Transverse colon (tissue), 4 donors: ENCODE results near the gene SPIN3. TPM values are rescaled to one million over a fixed set of nuclear protein-coding genes. Genes with fewer than 3 reads are reported as not detected.
"Not testable (repeated sequence)": the region's sequence is repeated elsewhere in the genome, so short reads cannot be mapped to it uniquely, and the experiment has no call there.

ENCODE experiments used
- DNase-seq: peaks from one replicate; pipeline ENCODE4 v3.0.0-alpha.2; 2019
- H3K27ac ChIP-seq, 4 donors: fragments of 200-600 bp; sonication (generic); 2 replicates each; pipeline ENCODE4 v1.5.1; 2016 to 2018; ENCODE audit warnings: inconsistent platforms in 4 of 4
- H3K27me3 ChIP-seq: fragments of 200-600 bp; sonication (generic); 2 replicates; pipeline ENCODE4 v1.5.1; 2017; ENCODE audit warnings: inconsistent platforms
- H3K36me3 ChIP-seq, 4 donors: fragments of 200-600 bp; sonication (generic); 2 replicates each; pipeline ENCODE4 v1.5.1; 2017 to 2019; ENCODE audit warnings: inconsistent platforms in 4 of 4
- H3K4me1 ChIP-seq, 4 donors: fragments of 200-600 bp; sonication (generic); 2 replicates each; pipeline ENCODE4 v1.5.1; 2017 to 2020; ENCODE audit warnings: inconsistent platforms in 4 of 4
- H3K4me3 ChIP-seq, 4 donors: fragments of 200-600 bp; sonication (generic); 1 replicate in 1 of 4; 2 replicates in 3 of 4; pipeline versions ENCODE4 v1.5.1 to v1.6.1; 2017 to 2019; ENCODE audit warnings: inconsistent platforms in 4 of 4
- H3K9me3 ChIP-seq, 2 donors: fragments of 200-600 bp; sonication (generic); 2 replicates each; pipeline ENCODE4 v1.5.1; 2017 to 2019; ENCODE audit warnings: inconsistent platforms in 2 of 2
- EP300 ChIP-seq: sonication (generic); formaldehyde crosslinking; IDR thresholded peaks from one replicate; pipeline ENCODE4 v1.6.1; 2017; ENCODE audit warnings: antibody characterized with exemption, low read depth
- POLR2A ChIP-seq: fragments of 450-650 bp; IDR thresholded peaks from one replicate; pipeline ENCODE4 v1.6.1; 2016; ENCODE audit warnings: antibody characterized with exemption, mild to moderate bottlenecking, moderate library complexity
- POLR2AphosphoS5 ChIP-seq, 3 donors: sonication (generic); formaldehyde crosslinking; IDR thresholded peaks; one replicate each; pipeline ENCODE4 v1.6.1; 2016; ENCODE audit warnings: antibody characterized with exemption in 3 of 3
- WGBS, 2 donors: methylation state at CpG; one replicate each; pipeline ENCODE4 v1.1.5; 2018; ENCODE audit warnings: low coverage in 1 of 2; 5-methylcytosine and 5-hydroxymethylcytosine counted together
- in situ Hi-C, 4 donors: fragments of 200-750 bp; cut with MboI; loops; one replicate each; pipeline versions ENCODE4 v1.15.0 to v1.15.1; 2017; ENCODE audit warnings: low sequenced_read_pairs in 3 of 4, low pct_ligation_motif_present in 1 of 4, low pct_unique_long_range_greater_than_20kb in 1 of 4
- intact Hi-C: fragments of 100-400 bp; cut with DNase I; formaldehyde crosslinking; loops from one replicate; pipeline ENCODE4 v1.15.1; 2023; ENCODE audit warnings: low total_unique reads
- total RNA-seq, 4 donors: library from RNA; depleted of rRNA; stranded (reverse); fragments of >200 nt; gene quantifications; one replicate each; pipeline ENCODE4 v1.1.0, GENCODE V29; 2016
- TF ChIP-seq, protein P1 (sequence below), 5 experiments: fragments of 200-600 bp in 3 of 5; fragments of 450-650 bp in 2 of 5; sonication (generic) in 3 of 5; IDR thresholded peaks; 1 replicate in 2 of 5; 2 replicates in 3 of 5; pipeline ENCODE4 v1.5.1; 2016 to 2017; ENCODE audit warnings: antibody characterized with exemption in 5 of 5, inconsistent platforms in 3 of 5, mild to moderate bottlenecking in 2 of 5, moderate library complexity in 1 of 5

Gene SPIN3
- total RNA-seq, 4 donors from 2014 or later = 3.8 to 12.7 (median 10.3) TPM

GRCh38 chrX:56969559-56969958 is 25.8 kb downstream of the SPIN3 start:
- H3K4me1 ChIP-seq = no peaks in the 10 kb centered on the region
- no peaks in the 10 kb centered on the region for H3K36me3 ChIP-seq
- in situ Hi-C loops = no loop called here
- intact Hi-C loops = no loop called here
- no peak overlapping the region for H3K27ac ChIP-seq
- DNase-seq = no peak
- TF ChIP-seq EP300 (no peak), POLR2A (no peak), POLR2AphosphoS5 (IDR thresholded peaks at IDR 0.05) (no peak)
- TF ChIP-seq, protein P1, sequence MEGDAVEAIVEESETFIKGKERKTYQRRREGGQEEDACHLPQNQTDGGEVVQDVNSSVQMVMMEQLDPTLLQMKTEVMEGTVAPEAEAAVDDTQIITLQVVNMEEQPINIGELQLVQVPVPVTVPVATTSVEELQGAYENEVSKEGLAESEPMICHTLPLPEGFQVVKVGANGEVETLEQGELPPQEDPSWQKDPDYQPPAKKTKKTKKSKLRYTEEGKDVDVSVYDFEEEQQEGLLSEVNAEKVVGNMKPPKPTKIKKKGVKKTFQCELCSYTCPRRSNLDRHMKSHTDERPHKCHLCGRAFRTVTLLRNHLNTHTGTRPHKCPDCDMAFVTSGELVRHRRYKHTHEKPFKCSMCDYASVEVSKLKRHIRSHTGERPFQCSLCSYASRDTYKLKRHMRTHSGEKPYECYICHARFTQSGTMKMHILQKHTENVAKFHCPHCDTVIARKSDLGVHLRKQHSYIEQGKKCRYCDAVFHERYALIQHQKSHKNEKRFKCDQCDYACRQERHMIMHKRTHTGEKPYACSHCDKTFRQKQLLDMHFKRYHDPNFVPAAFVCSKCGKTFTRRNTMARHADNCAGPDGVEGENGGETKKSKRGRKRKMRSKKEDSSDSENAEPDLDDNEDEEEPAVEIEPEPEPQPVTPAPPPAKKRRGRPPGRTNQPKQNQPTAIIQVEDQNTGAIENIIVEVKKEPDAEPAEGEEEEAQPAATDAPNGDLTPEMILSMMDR (IDR thresholded peaks at IDR 0.05) = no peak
- H3K27me3 ChIP-seq = no peaks in the 10 kb centered on the region
- no peaks in the 10 kb centered on the region for H3K9me3 ChIP-seq
- H3K4me3 ChIP-seq = no peak overlapping the region

GRCh38 chrX:56968980-56969379 is 26.4 kb downstream of the SPIN3 start:
- no peaks in the 10 kb centered on the region for H3K27me3 ChIP-seq
- H3K9me3 ChIP-seq = no peaks in the 10 kb centered on the region
- in situ Hi-C loops (no loop called here), intact Hi-C loops (no loop called here)
- no peaks in the 10 kb centered on the region for H3K36me3 ChIP-seq
- no peak overlapping the region for H3K27ac ChIP-seq
- TF ChIP-seq EP300 (no peak), POLR2AphosphoS5 (IDR thresholded peaks at IDR 0.05) (no peak), POLR2A (no peak)
- TF ChIP-seq, protein P1 (IDR thresholded peaks at IDR 0.05) = no peak
- DNase-seq = no peak
- no peak overlapping the region for H3K4me3 ChIP-seq
- H3K4me1 ChIP-seq = no peaks in the 10 kb centered on the region
- WGBS, 2 donors = 70% methylated on average over 1 of the region's 1 CpG; no CpG with 5 or more reads in 1 of the 2 donors

- Histone ChIP-seq H3K27ac (no peak overlapping the region), H3K9me3 (no peaks in the 10 kb centered on the region), H3K4me1 (no peaks in the 10 kb centered on the region), H3K4me3 (no peak overlapping the region), H3K36me3 (no peaks in the 10 kb centered on the region), H3K27me3 (no peaks in the 10 kb centered on the region)
- intact Hi-C loops (loop anchor here (5.0 kb wide), 1 partner anchor 956 kb away; no protein-coding TSS in a partner anchor), in situ Hi-C loops (no loop called here)
- 43 to 80% methylated on average over 1 of the region's 1 CpG for WGBS, 2 donors
- DNase-seq = no peak
- no peak for TF ChIP-seq POLR2A
- TF ChIP-seq, protein P1 (IDR thresholded peaks at IDR 0.05) = no peak
- TF ChIP-seq EP300 = no peak
- no peak for TF ChIP-seq POLR2AphosphoS5 (IDR thresholded peaks at IDR 0.05)
Measured at GRCh38 chrX:56963377-56963776, 32.0 kb downstream of the SPIN3 start.

DNA sequence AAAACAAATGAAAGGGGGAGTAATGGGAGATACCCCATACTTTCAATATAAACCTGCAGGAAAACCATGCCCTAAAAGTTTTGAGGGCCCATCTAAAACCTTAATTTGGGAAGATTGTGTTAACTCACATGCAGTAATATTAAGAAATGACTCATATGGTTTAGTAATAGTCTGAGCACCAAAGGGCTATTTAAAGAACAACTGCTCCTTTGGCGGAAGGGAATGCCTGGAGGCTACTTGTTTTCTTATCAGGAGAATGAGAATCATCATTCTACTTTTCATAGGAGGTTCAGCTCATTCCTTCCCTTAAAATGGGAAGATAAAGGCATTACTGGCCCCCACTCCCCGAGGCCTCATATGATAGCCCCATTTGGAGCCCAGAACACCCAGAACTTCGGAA is 47.6 kb downstream of the SPIN3 start:
- H3K27me3 ChIP-seq = no peaks in the 10 kb centered on the region
- no peaks in the 10 kb centered on the region for H3K36me3 ChIP-seq
- H3K27ac ChIP-seq = no peak overlapping the region
- intact Hi-C loops = no loop called here
- in situ Hi-C loops = no loop called here
- WGBS, 2 donors = 74% methylated on average over 3 of the region's 3 CpGs; no CpG with 5 or more reads in 1 of the 2 donors
- no peak overlapping the region for H3K4me3 ChIP-seq
- no peak for TF ChIP-seq POLR2AphosphoS5 (IDR thresholded peaks at IDR 0.05)
- TF ChIP-seq EP300 = no peak
- no peak for TF ChIP-seq POLR2A
- TF ChIP-seq, protein P1 (IDR thresholded peaks at IDR 0.05) = no peak
- DNase-seq = no peak
- peaks cover 0 to 3% (median 0%) of the 10 kb centered on the region in 4 donors for H3K4me1 ChIP-seq
- H3K9me3 ChIP-seq = no peaks in the 10 kb centered on the region

- in situ Hi-C loops, H3K4me3 ChIP-seq, H3K36me3 ChIP-seq, intact Hi-C loops, H3K27me3 ChIP-seq, H3K4me1 ChIP-seq, H3K9me3 ChIP-seq: not testable (repeated sequence)
- WGBS, 2 donors = 28% methylated on average over 2 of the region's 2 CpGs; no CpG with 5 or more reads in 1 of the 2 donors
- peak overlapping the region in 1 of 4 donors; percentile 34 for H3K27ac ChIP-seq
- DNase-seq = peak; percentile 15
Measured at GRCh38 chrX:56946201-56946600, 49.1 kb downstream of the SPIN3 start.

DNA sequence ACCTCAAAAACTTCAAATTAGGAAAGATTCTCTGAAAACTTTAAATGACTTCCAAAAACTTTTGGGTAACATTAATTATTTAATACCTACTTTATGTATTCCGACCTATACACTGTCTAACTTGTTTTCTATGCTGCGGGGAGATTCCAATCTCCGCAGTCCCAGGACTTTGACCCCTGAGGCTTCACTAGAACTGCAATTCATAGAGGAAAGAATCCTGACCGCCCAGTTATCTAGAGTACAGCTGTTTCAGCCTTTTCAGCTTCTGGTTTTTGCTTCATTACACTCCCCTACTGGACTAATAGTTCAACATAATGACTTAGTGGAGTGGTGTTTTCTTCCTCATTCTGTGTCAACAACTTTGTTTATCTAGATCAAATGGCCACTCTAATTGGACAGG is 50.1 kb downstream of the SPIN3 start:
- H3K27me3 ChIP-seq, H3K9me3 ChIP-seq, H3K27ac ChIP-seq, intact Hi-C loops, H3K4me3 ChIP-seq, H3K4me1 ChIP-seq, H3K36me3 ChIP-seq, DNase-seq, in situ Hi-C loops: not testable (repeated sequence)
- 57% methylated on average over 4 of the region's 4 CpGs; no CpG with 5 or more reads in 1 of the 2 donors for WGBS, 2 donors
